ENCODE results near the gene PTPRD. TPM values are rescaled to one million over a fixed set of nuclear protein-coding genes. Genes with fewer than 3 reads are reported as not detected.

Gene PTPRD
- total and polyA plus RNA-seq, 9 of the 15 experiments (the other 6 are each of a cell fraction or from before 2014, with no cell fraction given) = 0.11 TPM; not detected in 8

- TF ChIP-seq HINFP (tag; conservative IDR thresholded peaks at IDR 0.05; ENCODE audit: low read depth) (no peak), RNF219 (CRISPR knock-in tag; IDR thresholded peaks at IDR 0.05) (no peak)
Observed at GRCh38 chr9:8574846-8575245, 2038.0 kb downstream of the PTPRD start (continued).

- ATAC-seq (no peak), DNase-seq (ENCODE audit: extremely low read depth in 1 of 4, low spot score in 3 of 4) (no peak), FAIRE-seq (no peak)
- Histone ChIP-seq H3K27me3 (ENCODE audit: control insufficient read depth in 2 of 2, insufficient read depth in 2 of 2, low read length in 2 of 2) (no peaks in the 10 kb centered on the region), H3K9me1 (ENCODE audit: control insufficient read depth, insufficient read depth, low read length) (no peaks in the 10 kb centered on the region), H2AFZ (ENCODE audit: low read depth, low read length) (no peak overlapping the region), H3K4me3 (no peak overlapping the region), H3K79me2 (ENCODE audit: control insufficient read depth, insufficient read depth, low read length) (no peaks in the 10 kb centered on the region), H3K4me2 (ENCODE audit: insufficient read depth, low read length) (no peak overlapping the region), H3K36me3 (ENCODE audit: control insufficient read depth, insufficient read depth, low read length) (no peaks in the 10 kb centered on the region), H3K27ac (ENCODE audit: extremely low read depth, low read depth, low read length) (no peak overlapping the region), H4K20me1 (replicated peaks; ENCODE audit: control insufficient read depth, insufficient read depth, low read length) (no peaks in the 10 kb centered on the region), H3K4me1 (replicated peaks in 1 of 2; ENCODE audit: control insufficient read depth in 2 of 2, insufficient read depth in 2 of 2, low read length in 2 of 2) (no peaks in the 10 kb centered on the region), H3K9ac (ENCODE audit: insufficient read depth in 1 of 2, low read depth in 2 of 2, low read length in 2 of 2) (no peak overlapping the region), H3K9me3 (replicated peaks; ENCODE audit: control insufficient read depth, insufficient read depth, low read depth, low read length) (no peaks in the 10 kb centered on the region)
- ChIA-PET CTCF (ENCODE audit: low intra/inter-chr PET ratio) (no interaction called here), POLR2A (no interaction called here)
- intact Hi-C loops (cut with micrococcal nuclease) = no loop called here
- no TSS peak for BruUV-seq (replicated peaks)
- in situ Hi-C loops (cut with MboI) = no loop called here
- TF ChIP-seq TFE3 (CRISPR knock-in tag; IDR thresholded peaks at IDR 0.05) (no peak), NRF1 (conservative IDR thresholded peaks at IDR 0.05 in 1 of 2, IDR thresholded peaks at IDR 0.05 in 1 of 2) (no peak), ELK1 (CRISPR knock-in tag; IDR thresholded peaks at IDR 0.05) (no peak), TRIM25 (IDR thresholded peaks at IDR 0.05; ENCODE audit: borderline replicate concordance) (no peak), ZNF696 (CRISPR knock-in tag; conservative IDR thresholded peaks at IDR 0.05) (no peak), RAD21 (CRISPR knock-in tag; conservative IDR thresholded peaks at IDR 0.05 in 1 of 2, IDR thresholded peaks at IDR 0.05 in 1 of 2) (no peak), ZSCAN32 (CRISPR knock-in tag; IDR thresholded peaks at IDR 0.05) (no peak), ZNF512 (tag; IDR thresholded peaks at IDR 0.05) (no peak)
Observed at GRCh38 chr9:8572209-8572608, 2040.6 kb downstream of the PTPRD start.
